ENCODE data around the gene ZIC5. TPM values are rescaled to one million over a fixed set of nuclear protein-coding genes. Genes with fewer than 3 reads are reported as not detected.

Gene ZIC5
- total and polyA plus RNA-seq, 12 donors: 0.04 TPM; not detected in 11

DNA sequence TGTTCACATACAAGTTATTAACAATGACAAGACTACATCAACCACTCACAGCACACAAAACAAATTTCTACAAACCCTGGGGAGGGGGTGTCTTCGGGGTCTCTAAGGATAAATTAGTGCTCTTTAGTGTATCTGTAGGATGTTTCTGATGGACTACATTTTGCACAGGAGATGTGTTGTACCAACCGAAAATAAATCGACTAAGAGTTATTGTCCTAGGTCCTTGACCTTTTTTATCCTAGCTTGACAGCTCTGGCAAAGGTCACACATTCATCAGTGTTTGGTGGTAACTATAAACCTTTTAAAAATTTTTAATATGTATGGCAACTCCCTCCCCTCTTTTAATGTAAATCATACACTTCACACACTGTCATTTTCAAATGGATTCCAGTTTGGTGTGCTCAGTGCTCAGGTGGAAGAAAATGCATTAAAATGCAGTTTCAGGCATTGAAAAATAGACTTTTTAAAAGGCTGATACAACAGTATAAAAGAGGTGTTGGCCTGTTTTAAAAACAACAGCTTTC lies 7.7 kb downstream of the ZIC5 start:
- DNase-seq: no peak
- intact Hi-C loops (cut with DNase I): no loop called here
- H3K27ac ChIP-seq: no peak overlapping the region
- no peaks in the 10 kb centered on the region for H3K9me3 ChIP-seq (replicated peaks in 1 of 3)
- H3K4me3 ChIP-seq: no peak overlapping the region
- H3K27me3 ChIP-seq: peaks cover 94% of the 10 kb centered on the region
- WGBS, 4 donors: 21 to 37% (median 24%) methylated on average over 3 of the region's 3 CpGs
- TF ChIP-seq, protein P1, sequence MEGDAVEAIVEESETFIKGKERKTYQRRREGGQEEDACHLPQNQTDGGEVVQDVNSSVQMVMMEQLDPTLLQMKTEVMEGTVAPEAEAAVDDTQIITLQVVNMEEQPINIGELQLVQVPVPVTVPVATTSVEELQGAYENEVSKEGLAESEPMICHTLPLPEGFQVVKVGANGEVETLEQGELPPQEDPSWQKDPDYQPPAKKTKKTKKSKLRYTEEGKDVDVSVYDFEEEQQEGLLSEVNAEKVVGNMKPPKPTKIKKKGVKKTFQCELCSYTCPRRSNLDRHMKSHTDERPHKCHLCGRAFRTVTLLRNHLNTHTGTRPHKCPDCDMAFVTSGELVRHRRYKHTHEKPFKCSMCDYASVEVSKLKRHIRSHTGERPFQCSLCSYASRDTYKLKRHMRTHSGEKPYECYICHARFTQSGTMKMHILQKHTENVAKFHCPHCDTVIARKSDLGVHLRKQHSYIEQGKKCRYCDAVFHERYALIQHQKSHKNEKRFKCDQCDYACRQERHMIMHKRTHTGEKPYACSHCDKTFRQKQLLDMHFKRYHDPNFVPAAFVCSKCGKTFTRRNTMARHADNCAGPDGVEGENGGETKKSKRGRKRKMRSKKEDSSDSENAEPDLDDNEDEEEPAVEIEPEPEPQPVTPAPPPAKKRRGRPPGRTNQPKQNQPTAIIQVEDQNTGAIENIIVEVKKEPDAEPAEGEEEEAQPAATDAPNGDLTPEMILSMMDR (IDR thresholded peaks at IDR 0.05): no peak
- no peak for TF ChIP-seq POLR2A (IDR thresholded peaks at IDR 0.05)
- peaks cover 0 to 21% of the 10 kb centered on the region in 2 donors for H3K4me1 ChIP-seq (replicated peaks in 1 of 2)
- no peaks in the 10 kb centered on the region for H3K36me3 ChIP-seq (replicated peaks in 1 of 2)

DNA sequence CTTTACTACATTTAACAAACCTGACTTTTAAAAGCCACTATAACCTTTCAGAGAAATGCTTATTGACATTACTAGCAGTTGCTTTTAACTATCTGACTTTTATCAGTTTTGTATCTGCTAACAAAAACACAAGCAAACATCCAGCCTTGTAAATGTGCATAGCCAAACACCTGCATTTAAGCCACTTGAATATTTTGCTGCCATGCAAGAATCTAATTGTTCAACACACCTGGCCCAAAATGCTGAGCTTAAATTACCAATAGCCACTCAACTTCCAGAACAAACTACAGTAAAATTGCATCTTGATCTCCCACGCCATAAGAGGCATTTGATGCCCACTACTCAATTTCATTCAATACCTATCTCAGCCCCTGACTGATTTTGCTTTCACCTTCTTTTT lies 9.3 kb downstream of the ZIC5 start:
- no peak for TF ChIP-seq POLR2A (IDR thresholded peaks at IDR 0.05)
- TF ChIP-seq, protein P1 (IDR thresholded peaks at IDR 0.05): no peak
- WGBS, 4 donors: 50 to 76% (median 63%) methylated on average over 1 of the region's 1 CpG

DNA sequence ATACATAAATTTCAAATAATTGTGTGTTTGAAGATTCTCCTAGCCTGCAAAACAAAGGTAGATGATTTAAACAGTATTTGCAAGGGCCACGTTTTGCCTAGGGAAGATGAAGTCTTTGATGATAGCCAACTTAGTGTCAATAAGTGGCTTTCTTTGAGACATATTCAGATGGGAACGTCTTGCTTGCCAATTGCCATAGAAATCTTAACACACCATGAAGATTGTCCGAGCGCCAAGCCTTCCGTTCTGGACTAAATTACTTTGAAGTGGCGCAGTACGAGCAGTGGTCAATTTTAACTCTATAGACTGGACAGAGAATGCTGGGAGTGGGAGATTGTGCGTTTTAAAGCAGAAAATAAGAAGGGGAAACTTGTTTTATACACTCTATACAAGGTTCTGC lies 9.9 kb downstream of the ZIC5 start:
- intact Hi-C loops (cut with DNase I): no loop called here
- H3K27me3 ChIP-seq: peaks cover 93% of the 10 kb centered on the region
- WGBS, 4 donors: 57 to 67% (median 60%) methylated on average over 8 of the region's 8 CpGs

More for the DNA sequence above, 9.3 kb downstream of the ZIC5 start:
- no peak for DNase-seq
- Histone ChIP-seq H3K9me3 (replicated peaks in 1 of 3) (no peaks in the 10 kb centered on the region), H3K27ac (no peak overlapping the region), H3K27me3 (peaks cover 93% of the 10 kb centered on the region), H3K4me1 (replicated peaks in 1 of 2) (peaks cover 0 to 13% of the 10 kb centered on the region in 2 donors), H3K36me3 (replicated peaks in 1 of 2) (no peaks in the 10 kb centered on the region), H3K4me3 (no peak overlapping the region)
- intact Hi-C loops (cut with DNase I): no loop called here

DNA sequence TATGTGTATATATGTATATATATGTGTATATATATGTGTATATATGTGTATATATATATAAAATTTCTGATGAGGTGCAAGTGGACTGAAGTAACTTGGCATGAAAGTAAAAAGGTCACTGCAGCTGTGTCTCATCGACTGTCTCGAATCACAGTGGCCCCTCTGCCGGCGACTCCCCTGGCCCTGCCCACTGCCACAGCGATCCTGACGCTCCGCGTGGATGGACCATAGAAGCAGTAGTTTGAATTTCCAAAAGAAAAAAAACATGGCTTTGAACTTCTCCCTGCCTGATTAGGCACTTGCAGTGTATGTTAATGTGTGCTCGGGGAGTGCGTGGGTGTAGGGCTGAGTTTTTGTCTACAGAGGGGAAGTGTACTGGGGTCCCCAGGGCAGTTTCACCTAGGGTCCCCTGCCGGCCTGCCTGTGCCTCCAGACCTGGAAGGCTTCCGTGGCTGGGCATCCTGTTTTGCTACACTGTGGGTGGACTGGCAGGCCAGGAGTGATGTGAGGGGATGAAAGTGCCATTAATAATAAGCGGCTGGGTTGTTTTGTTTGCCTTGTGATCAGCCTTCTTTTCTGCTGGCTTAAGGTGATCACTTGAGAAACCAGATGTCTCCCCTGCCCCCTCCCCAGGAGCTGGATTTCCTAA lies 10.8 kb downstream of the ZIC5 start:
- H3K4me3 ChIP-seq: no peak overlapping the region
- intact Hi-C loops (cut with DNase I): no loop called here
- 17 to 24% (median 19%) methylated on average over 11 to 13 of the region's 13 CpGs for WGBS, 4 donors

More for the DNA sequence above, 9.9 kb downstream of the ZIC5 start:
- Histone ChIP-seq H3K4me3 (no peak overlapping the region), H3K9me3 (replicated peaks in 1 of 3) (no peaks in the 10 kb centered on the region), H3K27ac (no peak overlapping the region), H3K4me1 (replicated peaks in 1 of 2) (peaks cover 0 to 19% of the 10 kb centered on the region in 2 donors), H3K36me3 (replicated peaks in 1 of 2) (no peaks in the 10 kb centered on the region)
- no peak for DNase-seq
- TF ChIP-seq, protein P1 (IDR thresholded peaks at IDR 0.05): no peak
- no peak for TF ChIP-seq POLR2A (IDR thresholded peaks at IDR 0.05)

More for the DNA sequence above, 10.8 kb downstream of the ZIC5 start:
- Histone ChIP-seq H3K27me3 (peaks cover 93% of the 10 kb centered on the region), H3K27ac (no peak overlapping the region), H3K9me3 (replicated peaks in 1 of 3) (no peaks in the 10 kb centered on the region), H3K4me1 (replicated peaks in 1 of 2) (peaks cover 0 to 28% of the 10 kb centered on the region in 2 donors), H3K36me3 (replicated peaks in 1 of 2) (no peaks in the 10 kb centered on the region)
- no peak for DNase-seq
- TF ChIP-seq, protein P1 (IDR thresholded peaks at IDR 0.05): no peak
- TF ChIP-seq POLR2A (IDR thresholded peaks at IDR 0.05): no peak

Measured in adrenal gland (tissue), 12 donors.